GM18508 (cell line): ENCODE measurements around the gene DCDC2B.
"Not testable (repeated sequence)": the region's sequence is repeated elsewhere in the genome, so short reads cannot be mapped to it uniquely, and the experiment has no call there.

Experiments
- ATAC-seq: cut with Tn5 transposase; IDR thresholded peaks from one replicate; pipeline ENCODE4 v1.9.1; 2021; ENCODE audit warnings: moderate number of reproducible peaks; ENCODE audit not compliant: insufficient read depth, unreplicated experiment

DCDC2B gene

DNA sequence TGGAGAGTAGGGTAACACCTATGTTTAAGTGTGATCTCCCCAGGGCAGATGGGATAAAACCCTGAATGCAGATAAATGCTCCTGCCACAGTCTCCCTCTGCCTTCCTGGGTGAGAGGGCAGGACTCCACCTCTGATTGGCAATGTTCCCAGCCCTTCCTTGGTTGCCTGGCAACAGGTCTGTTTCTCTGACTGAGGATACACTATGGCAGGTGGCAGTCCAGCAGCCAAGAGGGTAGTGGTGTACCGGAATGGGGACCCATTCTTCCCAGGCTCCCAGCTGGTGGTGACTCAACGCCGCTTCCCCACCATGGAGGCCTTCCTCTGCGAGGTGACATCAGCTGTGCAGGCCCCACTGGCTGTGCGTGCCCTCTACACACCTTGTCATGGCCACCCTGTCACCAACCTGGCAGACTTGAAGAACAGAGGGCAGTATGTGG, at the start of gene DCDC2B:
Gene DCDC2B (plus strand): TSS at position 199 of the 438 bp plus-strand sequence. CDS start 5 bp downstream, at position 204.
- no peak for ATAC-seq

DNA sequence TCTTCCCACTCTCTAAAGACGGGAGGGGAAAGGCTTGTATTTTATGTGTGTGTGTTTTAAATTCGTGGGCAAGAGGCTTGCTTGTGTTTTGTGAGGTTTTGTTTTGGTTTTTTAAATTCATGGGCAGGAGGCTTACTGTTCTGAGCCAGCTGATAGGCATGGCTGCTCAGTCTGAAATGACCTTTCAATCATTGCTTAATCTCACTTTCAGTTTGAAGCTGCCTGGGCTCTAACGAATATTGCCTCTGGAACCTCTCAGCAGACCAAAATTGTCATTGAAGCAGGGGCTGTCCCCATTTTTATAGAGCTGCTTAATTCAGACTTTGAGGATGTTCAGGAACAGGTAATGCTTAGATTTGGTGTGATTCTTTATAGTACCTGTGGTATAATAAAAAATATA, 49.7 kb upstream of the DCDC2B start:
- no peak for ATAC-seq

DNA sequence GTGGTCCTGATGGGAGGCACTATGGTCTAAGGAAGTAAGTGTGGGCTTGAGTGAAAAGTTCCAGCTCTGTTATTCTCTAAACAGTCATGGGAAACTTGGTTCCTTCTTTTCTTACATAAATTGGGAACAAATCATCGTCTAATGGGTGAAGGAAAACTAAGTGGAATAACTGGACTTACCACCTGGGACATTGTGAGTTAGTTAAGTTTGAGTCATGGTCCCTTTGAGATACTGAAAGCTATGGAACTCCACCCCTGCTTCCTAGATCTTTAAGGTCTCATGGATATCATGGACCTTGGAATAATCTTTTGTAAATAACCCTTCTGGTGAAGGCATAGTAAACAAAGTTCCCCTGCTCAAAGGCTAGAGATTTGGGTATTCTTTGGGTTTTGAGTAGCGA, 45.5 kb upstream of the DCDC2B start:
- no peak for ATAC-seq

DNA sequence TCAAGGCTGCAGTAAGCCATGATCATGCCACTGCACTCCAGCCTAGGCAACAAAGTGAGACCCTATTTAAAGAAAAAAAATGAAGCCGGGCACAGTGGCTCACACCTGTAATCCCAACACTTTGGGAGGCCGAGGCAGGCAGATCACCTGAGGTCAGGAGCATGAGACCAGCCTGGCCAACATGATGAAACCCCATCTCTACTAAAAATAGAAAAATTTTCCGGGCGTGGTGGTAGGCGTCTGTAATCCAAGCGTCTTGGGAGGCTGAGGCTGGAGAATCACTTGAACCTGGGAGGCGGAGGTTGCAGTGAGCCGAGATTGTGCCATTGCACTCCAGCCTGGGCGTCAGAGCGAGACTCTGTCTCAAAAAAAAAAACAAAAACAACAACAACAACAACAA, 43.3 kb upstream of the DCDC2B start:
- ATAC-seq = not testable (repeated sequence)

DNA sequence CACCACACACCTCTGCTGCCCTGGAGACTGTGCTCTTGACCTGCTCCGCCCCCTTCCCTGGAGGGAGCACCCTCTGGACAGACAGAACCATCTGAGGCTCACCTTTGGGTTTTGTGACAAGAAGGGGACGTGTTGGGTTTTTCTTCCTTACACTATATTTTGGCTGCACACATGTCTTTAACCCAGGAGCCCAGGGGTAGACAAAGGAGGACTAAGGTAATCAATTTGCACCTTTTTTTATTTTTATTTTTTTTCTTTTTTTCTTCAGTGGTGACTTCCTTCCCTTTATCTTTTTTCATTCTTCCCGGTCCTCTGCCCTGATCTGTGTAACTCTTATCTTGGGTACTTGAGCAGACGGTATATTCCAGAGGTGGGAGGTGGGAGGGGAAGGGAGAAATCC, 37.9 kb upstream of the DCDC2B start:
- no peak for ATAC-seq

DNA sequence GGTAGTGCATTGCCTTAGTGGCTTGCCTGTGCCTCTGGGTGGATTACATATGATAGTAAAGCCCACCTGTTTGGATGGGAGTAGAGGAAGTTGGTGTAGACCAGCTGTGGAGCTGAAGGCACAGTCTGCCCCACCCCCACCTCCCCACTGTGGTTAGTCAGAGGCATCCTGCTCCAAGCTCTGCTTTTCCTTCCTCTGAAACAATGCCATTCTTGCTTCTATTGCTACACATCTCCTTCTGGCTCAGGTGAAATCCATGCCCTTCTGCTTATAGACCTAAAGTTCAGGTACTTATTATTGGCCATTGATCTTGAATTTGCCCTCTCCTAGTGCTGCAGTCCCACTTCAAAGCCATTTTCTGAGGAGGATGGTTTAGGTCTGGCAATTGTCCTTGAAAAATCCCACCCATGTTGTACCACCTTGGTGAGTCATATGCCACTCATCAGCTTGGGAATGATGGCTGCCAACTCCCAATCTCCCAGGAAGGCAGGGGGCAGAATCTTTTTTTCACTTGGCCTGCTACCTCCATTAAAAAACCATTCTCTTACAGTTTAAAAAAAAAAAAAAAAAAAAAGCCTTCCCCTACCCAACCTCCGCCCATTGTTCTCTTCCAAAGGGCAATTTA, 36.2 kb upstream of the DCDC2B start:
- ATAC-seq = no peak

DNA sequence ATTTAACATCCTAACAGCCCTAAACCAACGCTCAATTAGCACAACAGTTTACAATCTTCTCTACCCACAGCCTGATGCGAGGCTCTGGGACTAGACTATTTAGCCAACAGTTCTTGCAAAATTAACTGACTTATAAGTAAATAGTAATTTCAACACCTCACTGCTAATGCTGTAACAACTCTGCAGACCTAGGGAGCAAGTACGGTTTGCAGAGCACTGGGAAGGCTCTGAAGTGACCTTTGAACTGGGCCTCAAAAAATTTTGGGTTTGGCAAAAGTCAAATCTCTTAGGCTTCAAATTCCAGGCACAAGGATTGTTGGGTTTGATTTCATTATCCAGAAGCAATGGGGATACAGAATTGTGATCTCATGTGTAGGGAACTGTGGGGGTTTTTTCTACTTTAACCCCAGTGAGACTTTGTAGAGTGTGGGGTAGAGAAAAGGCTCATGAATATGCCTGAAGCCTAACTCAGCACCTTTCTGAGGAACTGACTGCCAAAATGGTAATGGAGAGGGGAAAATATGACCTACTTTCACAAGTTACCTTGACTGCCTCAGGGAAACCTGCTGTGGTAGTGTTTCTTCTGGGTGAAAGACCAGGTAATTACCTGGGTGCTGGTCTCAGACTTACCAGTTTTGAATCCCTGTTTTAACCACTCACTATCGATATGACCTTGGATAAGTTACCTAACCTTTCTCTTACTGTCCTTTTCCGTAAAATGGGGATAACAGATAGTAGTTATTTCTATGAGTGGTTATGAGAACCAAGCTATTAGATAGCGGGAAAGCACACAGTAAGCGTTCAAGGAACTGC, 30.3 kb upstream of the DCDC2B start:
- no peak for ATAC-seq

DNA sequence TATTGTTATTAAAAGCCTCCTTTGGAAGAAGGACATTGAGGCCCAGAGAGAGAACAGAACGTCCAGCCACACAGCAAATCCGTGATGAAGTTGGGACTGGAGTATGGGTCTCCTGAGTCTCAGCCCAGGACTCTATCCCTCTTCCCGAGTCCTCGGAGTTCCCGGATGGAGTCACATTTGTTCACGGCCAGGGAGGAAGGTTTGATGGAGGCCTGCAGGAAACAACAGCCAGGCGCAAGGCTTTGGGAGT, 29.8 kb upstream of the DCDC2B start:
- ATAC-seq = no peak

DNA sequence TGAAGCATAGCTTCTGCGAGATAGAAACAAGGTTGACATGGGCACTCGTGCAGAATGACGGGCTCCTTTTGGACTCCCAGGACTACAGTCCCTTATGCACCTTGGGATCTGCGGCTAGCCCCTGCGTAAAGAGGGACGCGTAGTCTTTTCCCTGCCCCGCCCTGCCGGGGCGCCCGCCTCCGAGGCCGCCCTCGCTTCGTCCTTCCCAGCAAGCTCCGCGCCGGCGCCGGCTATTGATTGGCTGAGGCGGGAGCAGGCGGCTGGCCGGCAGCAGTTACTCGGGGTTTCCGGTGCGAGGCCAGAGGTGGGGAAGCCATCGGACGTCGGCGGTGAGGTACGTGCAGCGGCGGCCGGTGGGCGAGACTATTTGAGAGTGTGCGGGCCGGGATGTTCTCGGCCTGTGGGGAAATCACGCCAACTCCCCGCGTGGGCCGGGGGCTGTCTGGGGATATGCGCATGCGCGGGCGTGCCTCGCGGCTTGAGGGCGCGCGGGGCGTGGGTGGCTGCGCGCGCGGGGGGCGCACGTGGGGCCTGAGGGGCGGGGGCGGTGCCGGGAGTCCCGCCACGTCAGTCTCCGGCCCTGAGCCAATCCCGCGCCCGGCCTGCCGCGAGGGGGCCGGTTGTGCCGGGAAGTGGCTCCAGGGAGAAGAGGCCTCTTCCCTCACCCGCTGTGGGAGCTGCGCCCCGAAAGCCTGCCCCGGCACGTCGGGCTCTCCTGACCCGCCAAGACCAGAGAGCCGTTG, 29.3 kb upstream of the DCDC2B start, which contains the start of gene TXLNA:
Gene TXLNA (plus strand): TSS at position 233 of the 743 bp plus-strand sequence. CDS start 671 bp downstream, outside the sequence.
- ATAC-seq = no peak

DNA sequence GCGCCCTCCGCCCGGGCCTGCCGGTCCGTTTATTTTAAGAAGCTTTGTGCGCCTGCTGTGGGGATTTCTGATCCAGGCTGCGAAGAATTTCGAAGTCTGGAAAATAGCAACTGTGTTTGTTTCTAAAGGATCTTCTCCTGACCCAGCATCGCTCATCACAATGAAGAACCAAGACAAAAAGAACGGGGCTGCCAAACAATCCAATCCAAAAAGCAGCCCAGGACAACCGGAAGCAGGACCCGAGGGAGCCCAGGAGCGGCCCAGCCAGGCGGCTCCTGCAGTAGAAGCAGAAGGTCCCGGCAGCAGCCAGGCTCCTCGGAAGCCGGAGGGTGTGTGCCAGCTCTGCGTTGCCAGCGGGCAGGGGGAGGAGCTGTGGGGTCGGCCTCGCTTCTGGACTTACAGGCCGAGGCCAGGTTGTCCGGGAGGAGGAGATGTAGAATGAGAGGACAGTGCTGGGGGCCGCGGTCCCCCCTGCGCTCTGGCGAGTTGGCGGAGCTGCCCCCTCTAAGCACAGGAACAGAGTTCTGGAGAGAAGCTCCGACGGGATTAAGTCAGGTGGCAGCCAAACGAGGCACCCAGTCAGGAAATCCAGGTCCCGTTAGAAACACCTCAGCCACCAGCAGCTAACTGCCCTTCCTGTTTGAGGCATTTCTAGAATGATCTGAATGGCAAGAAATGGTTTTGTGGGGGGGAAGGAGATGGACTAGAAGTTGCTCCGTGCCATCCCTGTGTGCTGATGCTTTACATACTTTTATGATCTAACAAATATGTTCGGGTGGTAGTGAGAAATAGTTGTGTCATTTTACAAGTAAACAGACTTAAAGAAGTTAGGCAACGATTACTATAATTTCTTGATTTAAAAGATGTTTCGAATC, 28.5 kb upstream of the DCDC2B start:
- no peak for ATAC-seq

DNA sequence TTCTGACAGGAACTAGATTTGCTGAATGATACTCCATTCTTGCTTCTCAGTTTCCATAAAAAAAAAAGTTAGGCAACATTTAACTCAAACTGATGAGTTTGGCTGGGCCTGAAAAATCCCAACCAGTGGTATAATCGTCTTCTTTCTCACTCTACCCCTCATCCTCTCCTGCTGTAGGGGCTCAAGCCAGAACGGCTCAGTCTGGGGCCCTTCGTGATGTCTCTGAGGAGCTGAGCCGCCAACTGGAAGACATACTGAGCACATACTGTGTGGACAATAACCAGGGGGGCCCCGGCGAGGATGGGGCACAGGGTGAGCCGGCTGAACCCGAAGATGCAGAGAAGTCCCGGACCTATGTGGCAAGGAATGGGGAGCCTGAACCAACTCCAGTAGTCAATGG, 27.8 kb upstream of the DCDC2B start:
- ATAC-seq = no peak

DNA sequence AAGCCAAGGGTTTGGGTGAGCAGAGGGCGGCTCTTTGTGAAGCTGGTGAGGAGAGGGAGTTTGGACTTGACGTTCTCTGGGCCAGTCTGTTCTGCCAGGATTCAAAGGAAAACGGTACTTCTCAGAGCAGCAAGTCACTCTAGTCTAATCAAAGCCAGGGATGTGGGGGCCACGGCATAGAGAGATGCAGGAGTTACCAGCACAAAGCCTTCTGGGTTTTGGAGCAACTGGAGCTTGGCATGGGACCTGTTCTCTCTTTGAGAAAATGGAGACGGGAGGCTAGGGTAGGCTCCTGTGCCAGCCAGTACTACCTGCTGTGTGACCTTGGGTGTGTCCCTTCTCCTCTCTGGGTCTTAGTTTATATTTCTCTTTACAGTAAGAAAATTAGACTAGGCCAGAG, 27.3 kb upstream of the DCDC2B start:
- ATAC-seq = no peak

DNA sequence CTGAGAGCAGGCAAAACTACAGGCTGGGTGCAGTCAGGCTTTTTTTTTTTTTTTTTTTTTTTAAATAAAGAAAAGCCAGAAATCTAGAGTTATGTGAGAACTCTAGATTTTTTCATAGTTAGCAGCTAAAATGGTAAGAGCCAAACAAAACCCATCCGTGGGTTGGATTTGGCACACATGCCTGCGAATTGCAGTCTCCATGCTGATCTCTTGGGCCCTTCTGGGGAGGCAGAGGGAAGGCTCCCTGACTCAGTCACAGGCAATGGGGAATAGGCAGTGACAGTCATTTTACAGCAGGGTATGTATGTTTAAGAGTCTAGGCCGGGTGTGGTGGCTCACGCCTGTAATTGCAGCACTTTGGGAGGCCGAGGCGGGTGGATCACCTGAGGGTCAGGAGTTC, 26.8 kb upstream of the DCDC2B start:
- no peak for ATAC-seq

DNA sequence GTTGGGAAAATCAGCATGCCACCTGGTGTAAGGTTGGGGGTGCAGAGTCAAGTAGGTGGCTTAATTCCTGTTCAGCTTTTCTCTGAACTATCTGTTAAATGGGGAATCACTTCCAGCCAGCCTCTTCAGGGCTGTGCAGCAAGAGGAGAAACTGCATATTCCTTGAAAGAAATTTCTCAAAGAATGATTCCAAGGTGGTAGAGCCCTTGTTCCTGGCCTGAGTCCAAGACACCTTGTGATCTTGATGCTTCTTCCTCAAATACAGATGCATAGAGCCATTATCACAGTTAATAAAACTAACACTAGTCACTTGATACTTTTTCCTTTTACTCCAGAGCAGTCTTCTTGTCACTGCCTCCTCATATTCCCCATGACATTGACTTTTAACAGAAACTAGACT, 24.2 kb upstream of the DCDC2B start:
- ATAC-seq = no peak

DNA sequence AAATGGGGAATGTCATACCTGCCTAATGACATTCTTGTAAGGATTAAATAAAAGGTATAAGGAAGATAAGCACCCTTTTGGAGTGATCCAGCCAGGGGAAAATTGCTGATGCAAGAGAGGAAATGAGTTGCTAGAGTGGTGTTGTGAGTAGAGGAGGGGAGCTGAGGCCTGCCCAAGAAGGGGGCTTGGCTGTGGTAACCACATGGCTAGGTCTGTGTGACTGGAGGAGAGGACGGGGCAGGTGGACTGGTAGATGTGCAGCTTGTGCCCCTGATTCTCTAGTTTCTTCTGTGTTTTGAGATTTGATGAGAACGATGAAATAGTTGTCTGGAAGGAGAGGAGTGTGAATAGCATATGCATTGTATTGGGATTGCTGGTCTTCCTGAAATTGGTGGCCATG, 22.8 kb upstream of the DCDC2B start:
- ATAC-seq = no peak

DNA sequence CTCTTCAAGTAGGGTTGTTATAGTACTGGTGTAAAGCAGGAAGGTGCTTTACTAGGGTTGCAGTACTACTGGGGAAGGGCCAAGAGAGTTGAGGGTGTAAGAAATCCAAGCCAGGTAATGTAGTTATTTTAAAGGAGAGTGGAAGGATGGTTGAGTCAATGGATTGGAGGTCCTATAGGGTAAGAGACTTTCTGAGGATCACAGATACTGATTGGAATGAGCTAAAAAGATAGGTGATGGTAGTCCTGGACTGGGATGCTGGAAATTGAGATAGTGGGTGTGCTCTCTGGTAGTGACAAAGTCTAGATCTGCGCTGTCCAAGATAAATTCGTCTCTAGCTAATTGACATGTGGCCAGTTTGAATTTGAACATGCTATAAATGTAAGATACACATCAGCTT, 22.4 kb upstream of the DCDC2B start:
- no peak for ATAC-seq

DNA sequence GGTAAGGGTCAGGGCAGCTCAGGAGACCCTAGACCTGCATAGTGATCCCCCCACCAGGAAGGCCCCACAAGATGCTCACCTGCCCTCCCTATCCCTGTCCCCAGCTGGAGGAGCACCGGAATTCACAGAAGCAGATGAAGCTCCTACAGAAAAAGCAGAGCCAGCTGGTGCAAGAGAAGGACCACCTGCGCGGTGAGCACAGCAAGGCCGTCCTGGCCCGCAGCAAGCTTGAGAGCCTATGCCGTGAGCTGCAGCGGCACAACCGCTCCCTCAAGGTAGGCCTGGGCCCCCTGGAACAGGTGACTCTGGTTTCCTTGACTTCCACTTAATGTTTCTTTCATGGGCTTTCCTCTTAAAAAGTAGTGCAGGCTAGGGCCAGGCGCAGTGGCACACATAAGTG, 21.0 kb upstream of the DCDC2B start:
- no peak for ATAC-seq

DNA sequence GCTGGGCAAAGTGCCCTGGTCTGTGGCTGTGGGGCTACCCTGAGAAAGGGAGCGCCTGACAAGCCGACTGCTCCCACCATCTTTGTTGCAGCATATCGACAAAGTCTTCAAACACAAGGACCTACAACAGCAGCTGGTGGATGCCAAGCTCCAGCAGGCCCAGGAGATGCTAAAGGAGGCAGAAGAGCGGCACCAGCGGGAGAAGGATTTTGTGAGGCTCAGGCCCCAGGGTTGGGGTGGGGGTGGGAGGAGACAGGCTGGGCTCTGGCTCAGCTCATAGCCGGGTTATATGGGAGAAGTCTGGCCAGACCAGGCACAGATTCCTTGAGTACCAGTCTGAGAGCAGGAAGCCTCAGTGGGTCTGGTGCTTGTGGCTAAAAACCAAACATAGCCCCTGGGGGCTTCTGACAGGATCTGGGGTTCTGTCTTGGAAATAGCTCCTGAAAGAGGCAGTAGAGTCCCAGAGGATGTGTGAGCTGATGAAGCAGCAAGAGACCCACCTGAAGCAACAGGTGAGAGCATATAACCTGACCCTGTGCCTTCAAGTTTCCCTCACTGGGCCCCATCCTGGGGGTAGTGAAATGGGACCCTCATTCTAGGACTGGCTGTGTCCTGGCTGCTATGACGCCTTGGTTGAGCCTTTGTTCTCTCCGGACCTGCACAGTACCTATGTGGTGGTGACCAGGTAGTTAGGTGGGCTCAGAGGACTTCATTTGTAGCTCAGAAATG, 16.5 kb upstream of the DCDC2B start:
- ATAC-seq = no peak

DNA sequence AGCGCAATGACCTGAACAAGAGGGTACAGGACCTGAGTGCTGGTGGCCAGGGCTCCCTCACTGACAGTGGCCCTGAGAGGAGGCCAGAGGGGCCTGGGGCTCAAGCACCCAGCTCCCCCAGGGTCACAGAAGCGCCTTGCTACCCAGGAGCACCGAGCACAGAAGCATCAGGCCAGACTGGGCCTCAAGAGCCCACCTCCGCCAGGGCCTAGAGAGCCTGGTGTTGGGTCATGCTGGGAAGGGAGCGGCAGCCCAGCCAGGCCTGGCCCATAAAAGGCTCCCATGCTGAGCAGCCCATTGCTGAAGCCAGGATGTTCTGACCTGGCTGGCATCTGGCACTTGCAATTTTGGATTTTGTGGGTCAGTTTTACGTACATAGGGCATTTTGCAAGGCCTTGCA, 13.9 kb upstream of the DCDC2B start:
- no peak for ATAC-seq

DNA sequence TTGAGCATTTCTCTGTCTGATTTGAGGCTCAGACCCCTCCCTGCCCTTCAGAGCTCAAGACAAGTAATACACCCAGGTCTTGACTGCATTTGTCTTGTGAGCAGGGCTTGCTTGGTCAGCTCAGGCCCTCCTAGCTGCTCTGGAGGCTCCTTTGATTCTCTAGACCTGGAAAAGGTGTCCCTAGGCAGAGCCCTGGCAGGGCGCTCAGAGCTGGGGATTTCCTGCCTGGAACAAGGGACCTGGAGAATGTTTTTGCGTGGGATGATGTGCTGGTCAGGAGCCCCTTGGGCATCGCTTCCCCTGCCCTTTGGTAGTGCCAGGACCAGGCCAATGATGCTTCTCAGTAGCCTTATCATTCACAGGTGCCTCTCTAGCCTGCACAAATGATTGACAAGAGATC, 13.4 kb upstream of the DCDC2B start:
- no peak for ATAC-seq
